HG03139 (cell line): Measurements from ENCODE around the gene TMEM132E.

ENCODE experiments used
- ATAC-seq: cut with Tn5 transposase; IDR thresholded peaks from one replicate; pipeline ENCODE4 v1.9.1; 2021; ENCODE audit not compliant: unreplicated experiment

The TMEM132E gene

DNA sequence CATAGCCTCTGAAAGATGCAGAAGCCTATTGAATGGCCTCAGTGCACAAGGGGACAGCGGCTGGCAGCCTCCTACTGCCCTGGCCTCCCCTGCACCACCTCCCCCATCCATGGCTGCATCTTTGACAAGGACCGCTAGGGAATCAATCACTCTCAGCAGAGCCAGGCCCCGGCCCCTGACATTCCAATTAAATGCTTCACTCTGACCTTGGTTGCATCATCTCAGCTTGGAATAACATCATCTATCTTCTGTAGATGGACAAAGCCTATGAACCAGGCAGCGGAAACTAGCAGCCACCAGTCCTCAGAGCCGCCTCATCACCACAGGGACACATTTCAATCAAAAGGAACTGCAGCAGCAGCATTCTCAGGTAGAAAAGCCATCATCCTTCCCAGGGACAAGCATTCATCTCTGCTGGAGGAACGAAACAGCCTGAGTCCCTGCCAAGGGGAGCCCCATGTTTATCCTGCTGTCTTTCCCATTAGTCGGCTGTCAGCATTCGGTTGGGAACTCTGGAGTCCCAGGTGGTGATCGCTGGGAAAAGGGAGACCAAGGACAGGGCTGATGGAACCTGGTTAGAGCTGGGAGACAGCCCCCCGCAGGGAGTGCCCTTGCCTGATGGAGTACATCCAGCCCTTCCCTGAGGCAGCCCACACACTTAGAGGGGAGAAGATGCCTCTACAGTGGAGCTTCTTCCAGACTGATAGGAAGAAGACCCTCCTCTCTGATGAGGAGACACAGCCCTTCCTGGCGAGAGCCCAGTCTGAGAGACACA lies 11.5 kb upstream of the TMEM132E start:
- no peak for ATAC-seq

GRCh38 chr17:34568953-34569352 lies 10.4 kb upstream of the TMEM132E start:
- ATAC-seq, result no peak

DNA sequence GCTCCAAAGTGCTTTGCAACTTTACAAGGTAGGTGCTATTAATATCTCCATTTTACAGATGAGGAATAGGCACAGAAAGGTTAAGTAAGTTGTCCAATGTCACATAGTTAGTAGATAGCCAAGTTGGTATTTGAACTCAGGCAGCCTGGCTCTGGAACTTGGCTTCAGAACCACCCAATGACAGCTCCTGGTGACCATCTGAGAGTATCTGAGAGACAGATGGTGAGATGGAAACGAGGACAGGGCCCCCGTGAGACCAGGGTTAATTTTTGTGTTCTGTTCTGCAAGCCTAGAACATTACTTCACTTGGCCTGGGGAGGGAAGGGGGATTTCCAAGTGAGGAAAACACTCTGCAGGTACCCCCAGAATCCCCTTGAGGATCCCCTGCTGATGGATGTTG lies 9.8 kb upstream of the TMEM132E start:
- ATAC-seq, result no peak

DNA sequence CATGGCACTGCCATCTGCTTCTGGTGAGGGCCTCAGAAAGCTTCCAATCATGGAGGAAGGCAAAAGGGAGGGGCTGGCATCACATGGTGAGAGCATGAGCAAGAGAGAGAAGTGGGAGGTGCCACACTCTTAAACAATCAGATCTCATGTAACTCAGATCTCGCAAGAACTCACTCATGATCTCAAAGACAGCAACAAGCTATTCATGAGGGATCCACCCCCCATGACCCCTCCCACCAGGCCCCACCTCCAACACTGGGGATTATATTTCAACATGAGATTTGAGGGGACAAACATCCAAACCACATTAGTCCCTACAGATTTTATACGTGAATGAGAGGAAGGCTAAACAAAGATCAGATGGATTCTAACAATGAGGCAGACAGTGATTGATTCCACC lies 8.9 kb upstream of the TMEM132E start:
- no peak for ATAC-seq

- ATAC-seq, result no peak
Observed at GRCh38 chr17:34571428-34572130, 7.8 kb upstream of the TMEM132E start.

DNA sequence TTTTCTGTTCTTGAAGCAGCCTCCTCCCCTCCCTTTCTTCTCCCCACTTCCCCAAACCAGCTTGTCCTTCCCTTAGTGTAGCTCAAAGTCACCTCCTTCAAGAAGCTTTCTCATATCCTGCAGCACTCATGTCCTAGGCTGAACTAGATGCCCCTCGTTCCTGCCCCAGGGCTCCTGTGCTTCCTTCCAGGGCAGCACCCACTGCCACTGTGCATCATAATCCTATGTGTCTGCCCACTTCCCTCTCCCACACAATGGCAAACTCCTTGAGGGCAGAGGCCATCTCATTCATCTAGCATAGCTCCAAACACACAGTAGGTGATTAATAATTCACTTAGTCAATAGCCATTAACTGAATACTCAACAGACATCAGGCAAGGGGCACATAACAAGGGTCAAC lies 6.9 kb upstream of the TMEM132E start:
- ATAC-seq, result no peak

DNA sequence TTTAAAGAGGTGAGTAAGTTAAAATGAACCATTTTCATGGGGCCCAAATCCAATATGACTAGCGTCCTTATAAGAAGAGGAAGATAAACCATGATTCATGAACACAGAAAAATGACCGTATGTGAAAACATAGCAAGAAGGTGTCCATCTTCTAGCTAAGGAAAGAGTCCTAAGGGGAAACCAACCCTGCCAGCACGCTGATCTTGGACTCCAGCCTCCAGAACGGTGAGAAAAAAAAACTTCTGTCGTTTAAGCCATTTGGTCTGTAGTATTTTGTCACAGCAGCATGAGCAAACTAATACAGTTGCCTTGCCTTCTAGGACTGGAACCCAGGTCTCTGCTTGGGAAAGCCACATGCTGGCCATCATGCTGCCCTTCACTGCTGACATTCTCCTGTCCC lies 4.2 kb upstream of the TMEM132E start:
- no peak for ATAC-seq

- no peak for ATAC-seq
Observed at GRCh38 chr17:34578016-34578415, 1.4 kb upstream of the TMEM132E start.

- no peak for ATAC-seq
Observed at GRCh38 chr17:34578656-34579016, 746 bp upstream of the TMEM132E start.

DNA sequence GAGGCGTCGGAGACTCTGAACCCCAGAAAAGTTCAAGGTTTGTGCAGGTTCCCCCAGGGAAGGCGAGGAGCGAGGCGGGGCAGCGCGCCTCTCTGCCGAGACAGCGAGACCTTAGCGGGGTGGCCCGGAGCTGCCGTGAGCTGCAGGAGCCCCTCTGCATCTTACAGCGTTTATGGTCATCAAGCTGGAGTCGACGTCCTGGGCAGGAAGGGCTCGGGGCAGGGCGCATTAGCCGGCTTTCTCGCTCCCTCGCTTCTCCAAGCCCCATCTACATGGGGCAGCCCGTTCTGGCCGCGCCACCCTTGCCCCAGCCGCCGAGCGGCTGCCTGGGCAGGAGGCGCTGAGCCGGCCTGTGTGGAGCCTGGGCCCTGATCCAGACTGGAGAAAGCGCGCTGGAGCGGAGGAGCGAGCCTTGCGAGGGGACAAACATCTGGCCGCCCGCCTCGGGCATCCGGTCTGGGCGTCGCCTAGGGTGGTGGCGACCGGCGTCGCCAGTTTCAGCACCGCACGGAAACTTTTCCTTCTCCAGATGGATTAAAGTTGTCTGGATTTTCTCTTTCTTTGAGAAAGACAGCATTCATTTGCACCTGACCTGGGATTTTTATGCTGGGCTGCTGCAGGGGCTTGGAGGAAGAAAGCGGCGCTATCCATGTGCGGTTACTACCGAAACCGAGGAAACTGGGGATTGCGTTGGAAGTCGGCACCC lies 750 bp downstream of the TMEM132E start:
- no peak for ATAC-seq

- no peak for ATAC-seq
Observed at GRCh38 chr17:34580685-34581445, 1.5 kb downstream of the TMEM132E start.

- no peak for ATAC-seq
Observed at GRCh38 chr17:34581446-34582184, 2.2 kb downstream of the TMEM132E start.

DNA sequence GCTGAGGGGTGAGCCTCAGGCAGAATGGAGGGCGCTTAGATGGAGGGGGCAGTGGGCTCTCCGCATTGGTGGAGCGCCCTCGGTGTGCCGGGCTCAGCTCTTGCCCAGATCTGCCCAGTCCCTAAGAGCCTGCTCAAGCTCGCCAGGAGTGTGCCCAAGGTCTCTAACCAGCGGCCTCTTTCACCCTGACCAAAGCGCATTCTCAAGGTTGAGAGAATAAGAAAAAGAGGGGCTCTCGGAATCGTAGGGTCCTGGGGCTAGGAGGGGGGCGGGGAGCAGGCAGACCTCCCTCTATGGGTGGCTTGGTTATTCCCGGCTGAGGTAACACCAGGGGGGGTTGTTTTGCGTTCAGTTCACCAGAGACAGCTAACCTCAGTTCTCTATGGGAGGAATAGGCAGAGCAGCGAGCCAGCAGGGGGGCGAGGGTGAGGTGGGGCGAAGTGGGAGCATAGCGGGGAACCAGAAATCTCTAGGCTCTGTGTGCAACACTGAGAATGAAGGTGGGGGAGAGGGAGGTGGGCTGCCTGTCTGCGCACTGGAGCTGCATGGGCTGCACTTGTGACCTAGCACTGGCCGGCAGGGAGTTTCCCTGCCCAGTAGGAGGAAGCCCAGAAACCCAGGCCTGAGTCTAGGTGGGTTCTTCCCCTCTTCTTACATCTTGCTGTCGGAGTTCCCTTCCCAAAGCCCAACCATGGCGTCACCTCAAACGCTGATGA lies 3.0 kb downstream of the TMEM132E start:
- ATAC-seq, result no peak

- no peak for ATAC-seq
Observed at GRCh38 chr17:34582901-34583245, 3.5 kb downstream of the TMEM132E start.

DNA sequence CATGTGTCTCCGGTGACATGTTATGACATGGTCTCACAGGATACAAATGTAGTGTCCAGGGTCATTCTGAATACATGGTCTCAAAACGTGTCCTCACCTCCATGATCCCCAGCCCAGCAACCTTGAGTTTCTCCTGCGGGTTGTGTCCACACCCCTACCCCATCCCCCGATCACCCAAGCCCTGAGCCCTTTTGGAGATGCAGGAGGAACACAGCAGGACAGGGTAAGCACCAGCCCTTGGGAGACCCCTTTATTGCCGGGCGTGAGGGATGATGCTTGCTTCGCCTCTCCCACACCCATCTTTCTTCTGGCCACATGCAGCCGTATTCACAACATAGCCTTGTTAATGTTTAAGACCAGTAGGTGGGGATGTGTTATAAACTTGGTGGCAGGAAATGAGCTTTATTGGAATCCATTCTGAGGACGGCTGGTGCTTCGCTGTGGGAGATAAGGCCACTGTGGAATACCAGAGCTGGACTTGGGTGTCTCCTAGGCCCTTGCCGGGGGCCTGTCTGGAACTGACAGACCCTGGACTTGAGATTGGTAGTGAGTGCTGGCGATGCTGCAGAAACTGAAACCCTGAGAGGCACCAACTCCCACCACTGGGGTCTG lies 5.5 kb downstream of the TMEM132E start:
- no peak for ATAC-seq

GRCh38 chr17:34586346-34586846 lies 7.0 kb downstream of the TMEM132E start:
- no peak for ATAC-seq

GRCh38 chr17:34588266-34588665 lies 8.9 kb downstream of the TMEM132E start:
- no peak for ATAC-seq

DNA sequence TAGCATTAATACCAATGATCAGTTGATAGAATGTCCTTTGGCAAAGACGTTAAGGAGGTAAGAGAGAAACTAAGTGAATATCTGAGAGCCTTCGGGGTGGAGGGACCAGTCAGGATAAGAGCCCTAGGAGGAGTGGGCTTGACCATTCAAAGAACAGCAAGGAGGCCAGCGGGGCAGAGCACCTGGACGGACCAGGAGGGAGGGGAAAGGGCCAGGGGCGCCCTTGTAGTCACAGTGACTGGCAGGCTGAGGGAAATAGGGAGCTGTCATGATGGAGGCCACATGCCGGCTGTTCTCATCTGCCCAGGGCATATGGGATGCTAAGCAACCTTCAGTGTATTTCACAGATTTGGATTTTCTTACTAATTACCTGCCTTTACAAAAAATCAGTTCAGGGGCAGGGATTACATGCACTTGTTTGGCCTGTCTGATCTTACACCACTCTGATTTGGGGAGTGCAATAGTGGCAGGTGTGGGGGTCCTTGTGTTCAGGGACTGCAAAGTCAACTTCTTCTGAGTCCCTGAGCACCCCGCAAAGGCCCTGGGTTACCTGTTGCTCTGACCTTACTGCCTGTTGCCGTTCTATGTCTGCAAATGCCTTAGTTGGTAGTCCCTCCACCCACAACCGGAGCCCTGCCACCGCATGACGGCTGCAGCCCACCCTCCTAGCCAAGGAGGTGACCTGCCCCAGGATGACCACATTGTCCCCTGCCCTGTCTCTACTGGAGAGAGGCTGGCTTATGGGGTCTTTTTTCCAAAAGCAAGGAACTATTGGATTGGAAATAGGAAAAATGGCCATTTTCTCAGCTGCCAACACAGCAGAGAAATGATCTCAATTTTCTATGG lies 10.0 kb downstream of the TMEM132E start:
- no peak for ATAC-seq

- no peak for ATAC-seq
Observed at GRCh38 chr17:34592002-34592401, 12.6 kb downstream of the TMEM132E start.
